UCSD-AML1 (cell line): ENCODE results near the gene FBXL7.

Experiments used
- DNase-seq: peaks from one replicate; lab custom pipeline; 2025; ENCODE audit not compliant: unreplicated experiment; lab: John Stamatoyannopoulos, UW

Gene FBXL7

GRCh38 chr5:15610216-15610615 lies 110.2 kb downstream of the FBXL7 start:
- no peak for DNase-seq

GRCh38 chr5:15611008-15611407 lies 111.0 kb downstream of the FBXL7 start:
- no peak for DNase-seq

GRCh38 chr5:15612915-15613635 lies 113.1 kb downstream of the FBXL7 start:
- no peak for DNase-seq

GRCh38 chr5:15614679-15615078 lies 114.7 kb downstream of the FBXL7 start:
- DNase-seq, result no peak

- DNase-seq, result no peak
Measured at GRCh38 chr5:15615859-15616258, 115.9 kb downstream of the FBXL7 start.

GRCh38 chr5:15618938-15619337 lies 119.0 kb downstream of the FBXL7 start:
- DNase-seq, result no peak

- DNase-seq, result no peak
Measured at GRCh38 chr5:15620501-15620900, 120.5 kb downstream of the FBXL7 start.

- DNase-seq, result no peak
Measured at GRCh38 chr5:15621094-15621493, 121.1 kb downstream of the FBXL7 start.

- DNase-seq, result no peak
Measured at GRCh38 chr5:15623794-15624193, 123.8 kb downstream of the FBXL7 start.

GRCh38 chr5:15627109-15627508 lies 127.1 kb downstream of the FBXL7 start:
- no peak for DNase-seq

GRCh38 chr5:15627647-15628046 lies 127.7 kb downstream of the FBXL7 start:
- no peak for DNase-seq

- no peak for DNase-seq
Measured at GRCh38 chr5:15630441-15630840, 130.5 kb downstream of the FBXL7 start.

- DNase-seq, result no peak
Measured at GRCh38 chr5:15634591-15635288, 134.8 kb downstream of the FBXL7 start.

- DNase-seq, result no peak
Measured at GRCh38 chr5:15635289-15635616, 135.3 kb downstream of the FBXL7 start.

- no peak for DNase-seq
Measured at GRCh38 chr5:15637345-15637744, 137.4 kb downstream of the FBXL7 start.

- no peak for DNase-seq
Measured at GRCh38 chr5:15637886-15638285, 137.9 kb downstream of the FBXL7 start.

GRCh38 chr5:15638296-15638695 lies 138.3 kb downstream of the FBXL7 start:
- DNase-seq, result no peak

GRCh38 chr5:15639288-15639687 lies 139.3 kb downstream of the FBXL7 start:
- no peak for DNase-seq

- DNase-seq, result no peak
Measured at GRCh38 chr5:15640116-15640515, 140.1 kb downstream of the FBXL7 start.

GRCh38 chr5:15643731-15644130 lies 143.8 kb downstream of the FBXL7 start:
- no peak for DNase-seq

- DNase-seq, result no peak
Measured at GRCh38 chr5:15645381-15646160, 145.6 kb downstream of the FBXL7 start.

- no peak for DNase-seq
Measured at GRCh38 chr5:15646371-15646770, 146.4 kb downstream of the FBXL7 start.
